Testis (tissue), 3 donors: ENCODE data around the gene TBC1D22A. TPM values are rescaled to one million over a fixed set of nuclear protein-coding genes. Genes with fewer than 3 reads are reported as not detected.

Experiments
- DNase-seq: peaks from one replicate; pipeline ENCODE4 v3.0.0-alpha.2; 2019
- H3K27ac ChIP-seq, 2 donors: fragments of 200-600 bp; sonication (generic); one replicate each; pipeline ENCODE4 v1.5.1; 2019
- H3K27me3 ChIP-seq: fragments of 200-600 bp; sonication (generic); one replicate; pipeline ENCODE4 v1.5.1; 2019
- H3K36me3 ChIP-seq: fragments of 200-600 bp; sonication (generic); one replicate; pipeline ENCODE4 v1.5.1; 2017; ENCODE audit warnings: low read depth; ENCODE audit errors: missing control alignments
- H3K4me1 ChIP-seq: fragments of 200-600 bp; sonication (generic); one replicate; pipeline ENCODE4 v1.5.1; 2019
- H3K4me3 ChIP-seq, 2 donors: fragments of 200-600 bp; sonication (generic); one replicate each; pipeline ENCODE4 v1.5.1; 2017 to 2019
- H3K9me3 ChIP-seq: fragments of 200-600 bp; sonication (generic); one replicate; pipeline ENCODE4 v1.5.1; 2017
- POLR2A ChIP-seq: fragments of 450-650 bp; IDR thresholded peaks from one replicate; pipeline ENCODE4 v1.6.1; 2017; ENCODE audit warnings: antibody characterized with exemption, mild to moderate bottlenecking, moderate library complexity
- WGBS, 2 donors: methylation state at CpG; one replicate each; pipeline ENCODE4 v1.1.5; 2018; 5-methylcytosine and 5-hydroxymethylcytosine counted together
- intact Hi-C: fragments of 100-400 bp; cut with DNase I; formaldehyde crosslinking; loops from one replicate; pipeline ENCODE4 v1.15.1; 2023; ENCODE audit warnings: low total_unique reads
- polyA plus RNA-seq: library from polyadenylated mRNA; stranded (reverse); fragments of 350-450 nt; fragmentation: Illumina TruSeq; extraction: RNeasy Lipid Tissue Mini Kit (QIAGEN cat#74804); gene quantifications from one replicate; pipeline ENCODE4 v1.2.3, GENCODE V29; 2014; ENCODE audit warnings: low read depth, low replicate concordance; ENCODE audit not compliant: insufficient read depth
- total RNA-seq, 2 donors: library from RNA; depleted of rRNA; stranded (reverse); fragments of >200 nt; gene quantifications; one replicate each; pipeline ENCODE4 v1.2.3, GENCODE V29; 2016
- TF ChIP-seq, protein P1 (sequence below), 3 experiments: fragments of 450-650 bp in 2 of 3; fragments of 200-600 bp in 1 of 3; sonication (generic) in 1 of 3; IDR thresholded peaks; one replicate each; pipeline ENCODE4 v1.5.1; 2016 to 2019; ENCODE audit warnings: antibody characterized with exemption in 3 of 3, mild to moderate bottlenecking in 2 of 3, moderate library complexity in 1 of 3

TBC1D22A gene
- total and polyA plus RNA-seq, 3 donors from 2014 or later, result 16.6 to 32.8 (median 28.5) TPM

DNA sequence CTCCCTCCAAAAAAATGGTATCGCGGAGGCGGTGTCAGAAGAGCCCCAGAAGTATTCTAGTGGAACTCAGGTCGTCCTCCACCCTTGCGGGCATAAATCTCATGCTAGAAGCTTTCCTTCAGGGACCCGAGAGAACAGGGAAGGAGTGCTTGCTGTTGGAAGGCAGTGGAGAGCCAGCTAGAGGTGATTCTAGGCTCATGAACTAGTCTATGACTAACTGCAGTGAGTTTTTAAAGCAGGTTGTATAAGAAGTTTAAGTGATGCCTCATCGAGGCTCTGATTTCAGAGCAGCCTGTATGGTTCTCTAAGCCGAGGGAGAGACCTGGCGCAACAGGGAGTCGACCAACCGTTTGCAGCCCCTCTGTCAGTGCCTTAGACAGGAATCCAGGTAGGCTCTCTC lies 85.7 kb downstream of the TBC1D22A start:
- DNase-seq, result no peak
- no peaks in the 10 kb centered on the region for H3K9me3 ChIP-seq
- no peaks in the 10 kb centered on the region for H3K27me3 ChIP-seq
- no peak overlapping the region for H3K4me3 ChIP-seq
- 87 to 92% methylated on average over 11 of the region's 11 CpGs for WGBS, 2 donors
- H3K27ac ChIP-seq, result no peak overlapping the region
- TF ChIP-seq, protein P1, sequence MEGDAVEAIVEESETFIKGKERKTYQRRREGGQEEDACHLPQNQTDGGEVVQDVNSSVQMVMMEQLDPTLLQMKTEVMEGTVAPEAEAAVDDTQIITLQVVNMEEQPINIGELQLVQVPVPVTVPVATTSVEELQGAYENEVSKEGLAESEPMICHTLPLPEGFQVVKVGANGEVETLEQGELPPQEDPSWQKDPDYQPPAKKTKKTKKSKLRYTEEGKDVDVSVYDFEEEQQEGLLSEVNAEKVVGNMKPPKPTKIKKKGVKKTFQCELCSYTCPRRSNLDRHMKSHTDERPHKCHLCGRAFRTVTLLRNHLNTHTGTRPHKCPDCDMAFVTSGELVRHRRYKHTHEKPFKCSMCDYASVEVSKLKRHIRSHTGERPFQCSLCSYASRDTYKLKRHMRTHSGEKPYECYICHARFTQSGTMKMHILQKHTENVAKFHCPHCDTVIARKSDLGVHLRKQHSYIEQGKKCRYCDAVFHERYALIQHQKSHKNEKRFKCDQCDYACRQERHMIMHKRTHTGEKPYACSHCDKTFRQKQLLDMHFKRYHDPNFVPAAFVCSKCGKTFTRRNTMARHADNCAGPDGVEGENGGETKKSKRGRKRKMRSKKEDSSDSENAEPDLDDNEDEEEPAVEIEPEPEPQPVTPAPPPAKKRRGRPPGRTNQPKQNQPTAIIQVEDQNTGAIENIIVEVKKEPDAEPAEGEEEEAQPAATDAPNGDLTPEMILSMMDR (IDR thresholded peaks at IDR 0.05), result no peak
- TF ChIP-seq POLR2A, result no peak
- intact Hi-C loops, result no loop called here
- H3K36me3 ChIP-seq, result no peaks in the 10 kb centered on the region
- peaks cover 2% of the 10 kb centered on the region for H3K4me1 ChIP-seq

DNA sequence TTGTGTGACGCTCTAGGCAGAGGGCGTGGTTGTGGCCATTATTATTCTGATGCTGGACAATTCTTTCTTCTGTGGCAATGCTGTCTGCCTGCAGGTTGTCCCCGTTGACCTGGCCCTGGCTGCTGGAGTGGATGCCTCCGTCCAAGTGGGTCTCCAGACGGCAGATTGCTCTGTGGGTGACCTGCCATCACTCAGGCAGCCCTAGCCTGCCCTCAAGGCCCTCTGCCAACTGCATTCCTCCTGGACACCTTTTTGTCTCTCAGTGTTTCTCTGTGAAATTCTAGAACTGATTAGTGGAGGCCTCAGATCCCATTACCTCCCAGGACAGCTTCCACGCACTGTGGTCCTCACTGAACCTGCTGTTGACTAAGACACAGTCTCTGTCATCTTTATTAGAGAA lies 86.7 kb downstream of the TBC1D22A start:
- Histone ChIP-seq H3K36me3 (no peaks in the 10 kb centered on the region), H3K9me3 (no peaks in the 10 kb centered on the region), H3K4me3 (no peak overlapping the region), H3K27me3 (no peaks in the 10 kb centered on the region), H3K27ac (no peak overlapping the region), H3K4me1 (peaks cover 2% of the 10 kb centered on the region)
- no peak for DNase-seq
- no peak for TF ChIP-seq POLR2A
- TF ChIP-seq, protein P1 (IDR thresholded peaks at IDR 0.05), result no peak
- WGBS, 2 donors, result 91 to 98% methylated on average over 6 of the region's 6 CpGs
- intact Hi-C loops, result no loop called here

DNA sequence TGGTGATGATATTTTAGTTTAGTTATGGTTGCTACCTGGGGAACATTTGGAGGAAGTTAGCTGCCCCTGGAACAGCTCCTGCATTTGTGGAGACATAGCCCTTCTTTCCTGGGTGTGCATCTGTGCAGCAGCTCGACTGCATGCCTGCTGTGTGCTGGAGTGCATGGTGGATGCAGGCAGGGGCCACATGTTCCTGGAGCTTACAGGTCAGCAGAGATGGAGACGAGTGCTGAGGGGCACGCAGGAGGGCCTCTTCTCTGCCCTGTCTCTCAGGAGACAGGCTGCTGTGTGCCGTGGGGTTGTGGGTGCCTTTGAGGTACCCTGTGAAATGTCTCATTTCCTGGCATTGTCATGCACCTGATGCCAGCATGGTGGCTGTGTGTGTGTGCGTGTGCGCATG lies 87.5 kb downstream of the TBC1D22A start:
- no peaks in the 10 kb centered on the region for H3K27me3 ChIP-seq
- TF ChIP-seq POLR2A, result no peak
- TF ChIP-seq, protein P1 (IDR thresholded peaks at IDR 0.05), result no peak
- H3K36me3 ChIP-seq, result no peaks in the 10 kb centered on the region
- intact Hi-C loops, result no loop called here
- H3K9me3 ChIP-seq, result no peaks in the 10 kb centered on the region
- H3K4me1 ChIP-seq, result peaks cover 2% of the 10 kb centered on the region
- WGBS, 2 donors, result 94 to 95% methylated on average over 4 to 6 of the region's 6 CpGs
- H3K4me3 ChIP-seq, result no peak overlapping the region
- no peak overlapping the region for H3K27ac ChIP-seq
- no peak for DNase-seq

DNA sequence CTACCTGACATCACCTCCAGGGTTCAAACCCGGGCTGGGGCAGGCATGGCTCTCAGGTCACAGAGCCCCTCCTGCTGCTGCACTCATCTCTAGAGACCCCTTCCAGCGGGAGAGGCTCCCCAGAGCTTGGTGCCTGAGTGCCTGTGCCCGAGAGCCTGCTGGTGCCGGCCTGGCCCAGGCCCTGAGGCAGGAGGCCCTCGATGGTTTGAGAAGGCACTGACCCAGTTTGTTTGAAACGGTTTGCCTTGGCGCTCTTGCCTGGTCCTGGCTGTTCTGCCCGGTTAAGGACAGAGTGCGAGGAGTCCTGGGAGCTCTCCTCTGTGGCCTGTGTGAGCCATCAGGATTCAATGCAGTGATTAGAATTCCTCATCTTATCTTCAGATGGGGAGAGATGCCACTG lies 88.9 kb downstream of the TBC1D22A start:
- Histone ChIP-seq H3K36me3 (no peaks in the 10 kb centered on the region), H3K27ac (no peak overlapping the region), H3K4me3 (no peak overlapping the region), H3K9me3 (no peaks in the 10 kb centered on the region), H3K4me1 (no peaks in the 10 kb centered on the region), H3K27me3 (no peaks in the 10 kb centered on the region)
- intact Hi-C loops, result no loop called here
- TF ChIP-seq POLR2A, result no peak
- TF ChIP-seq, protein P1 (IDR thresholded peaks at IDR 0.05), result no peak
- DNase-seq, result no peak
- 95 to 98% methylated on average over 9 of the region's 9 CpGs for WGBS, 2 donors

DNA sequence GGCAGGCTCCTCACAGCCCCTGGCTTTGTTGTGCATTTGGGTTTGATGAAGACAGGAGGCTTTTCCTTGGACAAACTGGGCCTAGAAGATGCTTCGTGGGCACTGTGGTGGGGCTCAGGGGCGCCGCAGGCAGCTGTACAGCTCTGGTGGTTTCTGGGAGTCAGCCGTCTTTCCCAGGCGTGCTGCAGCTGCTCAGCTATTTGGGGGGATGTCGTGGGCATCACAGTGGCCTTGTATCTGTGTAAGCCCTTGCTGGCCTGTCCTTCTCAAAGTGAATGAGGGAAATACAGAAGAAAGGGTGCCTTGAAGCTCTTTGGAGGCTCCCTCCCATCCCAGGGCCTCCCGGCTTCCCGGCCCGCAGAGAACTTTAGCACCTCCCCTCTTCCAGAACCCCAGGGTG lies 89.5 kb downstream of the TBC1D22A start:
- no peaks in the 10 kb centered on the region for H3K9me3 ChIP-seq
- no peak overlapping the region for H3K27ac ChIP-seq
- no peak for DNase-seq
- no peaks in the 10 kb centered on the region for H3K4me1 ChIP-seq
- no peaks in the 10 kb centered on the region for H3K36me3 ChIP-seq
- WGBS, 2 donors, result 97% methylated on average over 8 to 9 of the region's 9 CpGs
- H3K4me3 ChIP-seq, result no peak overlapping the region
- no peaks in the 10 kb centered on the region for H3K27me3 ChIP-seq
- intact Hi-C loops, result no loop called here
- TF ChIP-seq, protein P1 (IDR thresholded peaks at IDR 0.05), result no peak
- no peak for TF ChIP-seq POLR2A
